Stimulated activated CD8-positive, alpha-beta memory T cell treated with anti-CD3 and anti-CD28 coated beads, Interleukin-4, amount 100 ng/mL, for 4 hours (primary cell): ENCODE data around the gene USP6.
"Not testable (repeated sequence)": the region's sequence is repeated elsewhere in the genome, so short reads cannot be mapped to it uniquely, and the experiment has no call there.

ENCODE experiments used
- DNase-seq, 2 donors: peaks; one replicate each; pipeline ENCODE4 v3.0.0-alpha.2; 2020; ENCODE audit warnings: low read depth in 2 of 2, low spot score in 1 of 2

USP6 gene

GRCh38 chr17:5184288-5184687, 68.5 kb downstream of the USP6 start:
- DNase-seq, result peak in 1 of 2 donors; percentile 20

- peak; percentile 92 to 94 for DNase-seq
Observed at GRCh38 chr17:5191541-5192417, 75.9 kb downstream of the USP6 start, which contains the start of gene ZNF594. ZNF594 (minus strand) TSS chr17:5191868; CDS start chr17:5184256, 7,612 bp downstream.

GRCh38 chr17:5194346-5194745, 78.5 kb downstream of the USP6 start:
- no peak for DNase-seq

- no peak for DNase-seq
Observed at GRCh38 chr17:5198472-5198871, 82.6 kb downstream of the USP6 start.

- no peak for DNase-seq
Observed at GRCh38 chr17:5200360-5200759, 84.5 kb downstream of the USP6 start.

- DNase-seq, result no peak
Observed at GRCh38 chr17:5201011-5201410, 85.2 kb downstream of the USP6 start.

- no peak for DNase-seq
Observed at GRCh38 chr17:5203178-5203907, 87.5 kb downstream of the USP6 start.

GRCh38 chr17:5203908-5204294, 88.1 kb downstream of the USP6 start:
- DNase-seq, result no peak

- no peak for DNase-seq
Observed at GRCh38 chr17:5209396-5209795, 93.6 kb downstream of the USP6 start.

GRCh38 chr17:5210091-5210490, 94.3 kb downstream of the USP6 start:
- DNase-seq, result no peak

- DNase-seq, result no peak
Observed at GRCh38 chr17:5210614-5211252, 94.9 kb downstream of the USP6 start.

GRCh38 chr17:5211458-5211857, 95.6 kb downstream of the USP6 start:
- no peak for DNase-seq

- not testable (repeated sequence) for DNase-seq
Observed at GRCh38 chr17:5217562-5217961, 101.7 kb downstream of the USP6 start.

- DNase-seq, result no peak
Observed at GRCh38 chr17:5219536-5219935, 103.7 kb downstream of the USP6 start.

GRCh38 chr17:5220074-5220473, 104.2 kb downstream of the USP6 start:
- no peak for DNase-seq

GRCh38 chr17:5221912-5222311, 106.1 kb downstream of the USP6 start:
- DNase-seq, result not testable (repeated sequence)
